Heart right ventricle (tissue), 16 donors: ENCODE results near the gene ANO2. TPM values are rescaled to one million over a fixed set of nuclear protein-coding genes. Genes with fewer than 3 reads are reported as not detected.

Source experiments
- ATAC-seq, 8 donors: fragments of 200-7000 bp; cut with Tn5 transposase; one replicate each; pipeline ENCODE4 v1.9.1; 2020; ENCODE audit warnings: mild to moderate bottlenecking in 8 of 8, moderate library complexity in 8 of 8, moderate number of reproducible peaks in 1 of 8
- DNase-seq, 2 donors: peaks; one replicate each; pipeline ENCODE4 v3.0.0-alpha.2; 2020
- H3K27ac ChIP-seq, 10 donors: fragments of 200-600 bp; sonication (generic) in 2 of 10; one replicate each; pipeline versions ENCODE4 v1.5.0 to v1.8.0; 2020 to 2022; ENCODE audit warnings: mild to moderate bottlenecking in 3 of 10
- H3K27me3 ChIP-seq, 7 donors: fragments of 200-600 bp; one replicate each; pipeline ENCODE4 v1.8.0; 2021 to 2022; ENCODE audit warnings: mild to moderate bottlenecking in 2 of 7
- H3K36me3 ChIP-seq, 9 donors: fragments of 200-600 bp; sonication (generic) in 1 of 9; one replicate each; pipeline versions ENCODE4 v1.5.0 to v1.8.0; 2020 to 2022; ENCODE audit warnings: mild to moderate bottlenecking in 2 of 9
- H3K4me1 ChIP-seq, 9 donors: fragments of 200-600 bp; sonication (generic) in 1 of 9; one replicate each; pipeline versions ENCODE4 v1.5.0 to v1.8.0; 2020 to 2022; ENCODE audit warnings: mild to moderate bottlenecking in 4 of 9
- H3K4me3 ChIP-seq, 10 donors: fragments of 200-600 bp; sonication (generic) in 2 of 10; one replicate each; pipeline versions ENCODE4 v1.5.0 to v1.8.0; 2020 to 2022; ENCODE audit warnings: mild to moderate bottlenecking in 7 of 10, moderate library complexity in 2 of 10
- H3K9me3 ChIP-seq, 11 donors: fragments of 200-600 bp in 10 of 11; sonication (generic) in 2 of 11; one replicate each; pipeline versions ENCODE4 v1.5.0 to v1.8.0; 2013 to 2022; ENCODE audit warnings: mild to moderate bottlenecking in 2 of 11, control low read depth in 1 of 11, moderate library complexity in 1 of 11
- WGBS, 2 donors: extraction: QIAGEN DNeasy Blood & Tissue Kit; methylation state at CpG; one replicate each; pipeline ENCODE4 v1.1.7; 2013; ENCODE audit warnings: inconsistent platforms in 1 of 2; 5-methylcytosine and 5-hydroxymethylcytosine counted together
- intact Hi-C, 10 donors: fragments of 100-400 bp; cut with DNase I; formaldehyde crosslinking; loops; one replicate each; pipeline versions ENCODE4 v1.11.1 to v1.14.2; 2022
- polyA plus RNA-seq, 2 donors: library from polyadenylated mRNA; stranded (reverse); fragments of 200-250 nt; gene quantifications; one replicate each; pipeline ENCODE4 v1.2.3, GENCODE V29; 2013
- total RNA-seq, 10 donors: library from RNA; stranded (reverse); fragmentation: NEBNext Ultra II Directional in 3 of 10; extraction: Animal tissue kit (Norgen Biotek cat#: 25700) in 3 of 10; gene quantifications; one replicate each; pipeline versions ENCODE4 v1.2.1 to v1.2.4, GENCODE V29; 2021 to 2023
- TF ChIP-seq, protein P1 (sequence below), 9 donors: fragments of 200-600 bp; sonication (generic) in 2 of 9; IDR thresholded peaks; one replicate each; pipeline versions ENCODE4 v1.5.0 to v1.8.0; 2021 to 2022; ENCODE audit warnings: antibody characterized with exemption in 9 of 9, mild to moderate bottlenecking in 5 of 9, moderate library complexity in 1 of 9
- donor health status: Arrhythmogenic right ventricular cardiomyopathy.
- donor health status: ischemic (EF 13 %, LVEDD 7.1; RV severe dilation, severe dysfunction).
- donor health status: healthy with polysubstance abuse.
- donor health status: DM: no; HTN: yes; CAD: no.
- donor health status: DM: no; HTN: no; CAD: no.
- donor health status: ischemic (EF 25% LVEDD 6.9; RV normal size, moderate dysfunction).
- donor health status: ischemic (EF 25% LVEDD 5.7; RV mildly dilated, moderate dysfunction).
- donor health status: healthy.
- donor health status: DM: yes; HTN: yes; CAD: no.
- donor health status: Ischemic cardiomyopathy.
- donor health status: ischemic (EF 35%, LVEDD 5.7; RV mildly dilated, moderate dysfunction).
- donor health status: nonischemic (EF 11% LVEDD 7.7; RV severe dilation, severe dysfunction).
- donor health status: DM: yes; HTN: yes; CAD: no.
- donor health status: PGD.
- donor health status: ischemic (EF 29% LVEDD 5.4; RV normal size, mild dysfunction).
- donor health status: nonischemic (EF 23%, LVEDD 6.1; RV moderate dilation, normal function).

Gene ANO2
- total and polyA plus RNA-seq, 12 donors, result 4.0 to 15.2 (median 12.0) TPM

DNA sequence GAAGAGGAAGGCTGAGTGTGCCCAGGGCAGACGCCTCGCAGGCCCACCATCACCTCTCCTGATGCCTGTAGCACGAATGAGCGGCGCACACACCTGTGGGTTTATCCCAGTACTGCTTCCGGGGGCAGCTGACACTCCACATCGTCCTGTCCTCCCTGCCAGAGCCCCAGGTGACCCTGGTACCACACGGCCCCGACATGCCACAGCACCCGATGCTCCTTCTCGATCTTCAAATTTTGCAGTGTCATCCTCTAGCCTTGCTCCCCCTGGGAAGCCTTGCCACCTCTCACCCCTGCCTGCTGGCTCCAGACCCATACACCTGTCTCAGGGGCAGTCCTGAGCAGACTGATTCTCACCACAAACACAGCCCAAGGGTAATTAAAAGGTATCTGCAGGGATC is 40.6 kb downstream of the ANO2 start:
- intact Hi-C loops, result no loop called here
- no peak for DNase-seq
- Histone ChIP-seq H3K27ac (no peak overlapping the region), H3K4me3 (no peak overlapping the region), H3K27me3 (peaks cover 0 to 15% (median 5%) of the 10 kb centered on the region in 7 donors), H3K9me3 (peaks cover 0 to 4% (median 0%) of the 10 kb centered on the region in 11 donors), H3K36me3 (peaks cover 0 to 46% (median 0%) of the 10 kb centered on the region in 9 donors), H3K4me1 (no peaks in the 10 kb centered on the region)
- WGBS, 2 donors, result 90 to 92% methylated on average over 11 of the region's 11 CpGs
- TF ChIP-seq, protein P1, sequence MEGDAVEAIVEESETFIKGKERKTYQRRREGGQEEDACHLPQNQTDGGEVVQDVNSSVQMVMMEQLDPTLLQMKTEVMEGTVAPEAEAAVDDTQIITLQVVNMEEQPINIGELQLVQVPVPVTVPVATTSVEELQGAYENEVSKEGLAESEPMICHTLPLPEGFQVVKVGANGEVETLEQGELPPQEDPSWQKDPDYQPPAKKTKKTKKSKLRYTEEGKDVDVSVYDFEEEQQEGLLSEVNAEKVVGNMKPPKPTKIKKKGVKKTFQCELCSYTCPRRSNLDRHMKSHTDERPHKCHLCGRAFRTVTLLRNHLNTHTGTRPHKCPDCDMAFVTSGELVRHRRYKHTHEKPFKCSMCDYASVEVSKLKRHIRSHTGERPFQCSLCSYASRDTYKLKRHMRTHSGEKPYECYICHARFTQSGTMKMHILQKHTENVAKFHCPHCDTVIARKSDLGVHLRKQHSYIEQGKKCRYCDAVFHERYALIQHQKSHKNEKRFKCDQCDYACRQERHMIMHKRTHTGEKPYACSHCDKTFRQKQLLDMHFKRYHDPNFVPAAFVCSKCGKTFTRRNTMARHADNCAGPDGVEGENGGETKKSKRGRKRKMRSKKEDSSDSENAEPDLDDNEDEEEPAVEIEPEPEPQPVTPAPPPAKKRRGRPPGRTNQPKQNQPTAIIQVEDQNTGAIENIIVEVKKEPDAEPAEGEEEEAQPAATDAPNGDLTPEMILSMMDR (IDR thresholded peaks at IDR 0.05), result no peak
- ATAC-seq, result no peak

DNA sequence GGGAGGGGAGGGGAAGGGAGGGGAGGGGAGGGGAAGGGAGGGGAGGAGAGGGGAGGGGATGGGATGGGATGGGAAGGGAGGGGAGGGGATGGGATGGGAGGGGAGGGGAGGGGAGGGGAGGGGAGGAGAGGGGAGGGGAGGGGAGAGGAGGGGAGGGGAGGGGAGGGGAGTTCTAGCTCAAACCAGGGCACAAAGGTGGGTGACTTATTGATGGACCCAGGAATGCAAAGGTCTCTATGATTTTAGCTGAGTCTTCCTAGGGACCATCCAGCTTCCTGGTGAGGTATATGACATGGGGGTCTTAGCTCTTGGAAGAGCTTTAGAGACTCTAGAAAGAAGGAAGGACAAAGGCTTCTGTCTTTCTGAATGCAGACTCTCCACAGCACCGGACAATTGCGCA is 42.3 kb downstream of the ANO2 start:
- no peaks in the 10 kb centered on the region for H3K4me1 ChIP-seq
- TF ChIP-seq, protein P1 (IDR thresholded peaks at IDR 0.05), result no peak
- H3K27ac ChIP-seq, result no peak overlapping the region
- WGBS, 2 donors, result 97 to 100% methylated on average over 2 of the region's 2 CpGs
- H3K9me3 ChIP-seq, result peaks cover 0 to 5% (median 0%) of the 10 kb centered on the region in 11 donors
- ATAC-seq (no peak), DNase-seq (no peak)
- H3K27me3 ChIP-seq, result peaks cover 0 to 15% (median 5%) of the 10 kb centered on the region in 7 donors
- H3K36me3 ChIP-seq, result peaks cover 0 to 41% (median 0%) of the 10 kb centered on the region in 9 donors
- intact Hi-C loops, result no loop called here
- H3K4me3 ChIP-seq, result no peak overlapping the region

DNA sequence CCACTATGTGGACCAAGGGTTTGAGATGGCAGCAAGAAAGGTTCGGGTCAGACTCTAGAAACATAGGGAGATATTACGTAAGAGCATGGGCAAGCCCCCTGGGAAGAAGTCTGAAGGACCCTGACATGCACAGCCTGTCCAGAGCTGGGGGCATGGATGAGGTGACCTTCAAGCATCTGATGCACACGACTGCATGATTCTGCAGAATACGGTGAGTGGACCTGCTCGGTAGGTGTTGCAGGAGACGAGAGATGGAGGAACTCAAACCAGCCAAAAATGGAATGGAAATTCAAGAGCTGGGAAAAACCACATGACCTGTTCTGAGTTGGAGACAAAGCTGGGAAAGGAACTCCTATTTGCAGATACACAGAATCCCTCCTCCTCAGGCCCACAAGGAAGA is 43.6 kb downstream of the ANO2 start:
- intact Hi-C loops, result no loop called here
- Histone ChIP-seq H3K4me3 (no peak overlapping the region), H3K9me3 (peaks cover 0 to 5% (median 0%) of the 10 kb centered on the region in 11 donors), H3K27ac (no peak overlapping the region), H3K4me1 (no peaks in the 10 kb centered on the region), H3K27me3 (peaks cover 0 to 22% (median 6%) of the 10 kb centered on the region in 7 donors), H3K36me3 (peaks cover 0 to 41% (median 0%) of the 10 kb centered on the region in 9 donors)
- WGBS, 2 donors, result 88 to 90% methylated on average over 6 of the region's 6 CpGs
- TF ChIP-seq, protein P1 (IDR thresholded peaks at IDR 0.05), result no peak
- DNase-seq (no peak), ATAC-seq (no peak)

DNA sequence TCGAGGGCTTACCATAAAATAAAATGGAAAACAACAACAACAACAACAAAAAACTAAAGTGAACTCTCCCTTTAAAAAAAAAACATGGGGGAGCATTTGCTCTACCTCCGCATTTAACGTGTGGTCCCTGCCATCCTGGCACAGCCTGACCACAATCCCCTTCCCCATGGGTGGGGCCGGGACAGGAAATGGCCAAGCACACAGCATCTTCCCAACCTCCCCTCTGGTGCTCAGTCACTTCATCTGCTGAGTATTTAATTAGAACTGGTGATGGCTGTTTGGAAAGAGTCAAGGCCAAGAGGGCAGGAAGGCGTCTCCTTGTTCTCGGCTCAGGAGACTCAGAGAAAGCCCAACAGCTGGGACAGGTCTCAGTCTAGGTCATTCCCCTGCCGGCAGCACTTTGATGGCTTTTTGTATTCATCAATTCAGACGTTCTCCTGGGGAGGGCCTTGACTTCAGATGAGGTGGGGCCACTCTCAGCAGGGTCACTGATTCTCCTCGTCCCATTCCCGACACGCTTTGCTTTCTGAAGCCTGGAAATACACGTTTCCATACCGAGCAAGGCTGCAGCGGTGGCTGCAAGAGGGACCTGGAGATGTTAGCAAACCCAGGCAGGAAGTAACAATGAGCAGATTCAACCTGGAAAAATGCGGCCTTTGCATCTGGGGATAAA is 44.4 kb downstream of the ANO2 start:
- no peak overlapping the region for H3K27ac ChIP-seq
- peaks cover 0 to 5% (median 0%) of the 10 kb centered on the region in 11 donors for H3K9me3 ChIP-seq
- intact Hi-C loops, result no loop called here
- 57 to 58% methylated on average over 15 of the region's 15 CpGs for WGBS, 2 donors
- no peaks in the 10 kb centered on the region for H3K4me1 ChIP-seq
- DNase-seq, result no peak
- H3K4me3 ChIP-seq, result no peak overlapping the region
- ATAC-seq, result no peak
- peaks cover 0 to 36% (median 0%) of the 10 kb centered on the region in 9 donors for H3K36me3 ChIP-seq
- H3K27me3 ChIP-seq, result peaks cover 0 to 22% (median 6%) of the 10 kb centered on the region in 7 donors
- TF ChIP-seq, protein P1 (IDR thresholded peaks at IDR 0.05), result no peak
